Fibroblast of pulmonary artery (primary cell): ENCODE measurements around the gene CTIF.

ENCODE experiments used
- DNase-seq: peaks from one replicate; pipeline ENCODE4 v3.0.0-alpha.2; 2010; ENCODE audit warnings: low read depth
- H3K4me3 ChIP-seq: replicated peaks from 2 replicates; pipeline ENCODE4 v1.5.1; 2011; ENCODE audit warnings: low read depth, mild to moderate bottlenecking, control low read depth, low read length, moderate library complexity
- CTCF ChIP-seq: IDR thresholded peaks from 2 replicates; pipeline ENCODE4 v1.5.1; 2011; ENCODE audit warnings: mild to moderate bottlenecking, control low read depth, low read length, inconsistent platforms; ENCODE audit errors: missing control alignments

CTIF gene

GRCh38 chr18:48574667-48575300, 36.0 kb downstream of the CTIF start:
- DNase-seq: no peak
- no peak for TF ChIP-seq CTCF
- H3K4me3 ChIP-seq: no peak overlapping the region

GRCh38 chr18:48575301-48575657, 36.4 kb downstream of the CTIF start:
- no peak for TF ChIP-seq CTCF
- no peak for DNase-seq
- no peak overlapping the region for H3K4me3 ChIP-seq

DNA sequence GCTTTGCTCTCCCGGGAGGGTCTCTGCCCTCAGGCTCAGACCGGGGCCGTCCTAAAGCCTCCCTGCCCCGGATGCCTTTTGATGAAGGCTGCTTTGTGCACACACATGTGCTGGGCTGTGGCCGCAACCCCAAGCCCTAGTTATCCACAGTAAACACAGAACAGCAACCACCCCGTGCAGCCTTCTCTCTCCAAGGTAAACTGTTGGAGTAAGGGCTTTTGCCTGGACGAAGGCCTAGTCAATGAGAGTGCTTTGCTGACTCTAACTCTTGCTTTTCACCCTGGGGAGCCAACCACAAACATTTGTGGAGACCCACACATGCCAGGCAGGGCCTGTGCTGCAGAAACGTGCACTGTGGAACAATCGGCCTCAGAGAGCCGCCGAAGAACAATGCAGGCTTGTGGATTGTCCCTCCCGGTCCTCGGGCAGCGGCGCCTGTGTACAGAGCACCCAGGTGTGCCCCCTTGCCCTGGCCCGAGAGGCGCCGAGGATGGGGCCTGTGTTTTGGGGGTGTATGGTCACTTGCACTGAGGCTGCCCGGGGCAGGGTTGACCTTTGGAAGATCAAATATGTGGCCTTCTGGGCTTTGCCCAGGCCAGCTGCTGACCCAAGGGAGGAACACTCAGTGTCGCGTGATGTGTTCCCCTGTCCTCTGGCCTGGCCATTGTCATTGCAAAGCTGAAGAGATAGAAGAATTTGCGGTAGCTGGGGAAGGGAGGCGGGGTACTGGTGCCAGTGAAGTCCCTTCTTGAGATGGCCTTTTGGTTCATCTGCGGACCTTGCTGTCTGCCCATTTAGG, 37.0 kb downstream of the CTIF start:
- DNase-seq: no peak
- TF ChIP-seq CTCF: no peak
- no peak overlapping the region for H3K4me3 ChIP-seq

DNA sequence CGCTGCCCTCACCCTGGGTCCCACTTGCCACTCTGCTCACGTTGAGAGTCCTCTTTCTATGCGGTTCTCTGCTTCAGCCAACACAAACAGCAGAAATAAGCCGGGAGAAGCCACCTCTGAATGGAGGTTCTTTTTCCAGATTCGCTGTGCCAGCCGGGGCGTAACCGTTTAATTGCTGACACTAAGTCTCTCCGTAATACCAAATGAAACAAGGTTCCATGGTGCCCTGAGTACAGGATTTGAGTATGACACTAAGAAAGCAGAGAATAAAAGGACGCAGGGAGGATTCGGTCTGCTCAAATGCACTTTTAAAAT, 37.6 kb downstream of the CTIF start:
- no peak for DNase-seq
- no peak overlapping the region for H3K4me3 ChIP-seq
- no peak for TF ChIP-seq CTCF

DNA sequence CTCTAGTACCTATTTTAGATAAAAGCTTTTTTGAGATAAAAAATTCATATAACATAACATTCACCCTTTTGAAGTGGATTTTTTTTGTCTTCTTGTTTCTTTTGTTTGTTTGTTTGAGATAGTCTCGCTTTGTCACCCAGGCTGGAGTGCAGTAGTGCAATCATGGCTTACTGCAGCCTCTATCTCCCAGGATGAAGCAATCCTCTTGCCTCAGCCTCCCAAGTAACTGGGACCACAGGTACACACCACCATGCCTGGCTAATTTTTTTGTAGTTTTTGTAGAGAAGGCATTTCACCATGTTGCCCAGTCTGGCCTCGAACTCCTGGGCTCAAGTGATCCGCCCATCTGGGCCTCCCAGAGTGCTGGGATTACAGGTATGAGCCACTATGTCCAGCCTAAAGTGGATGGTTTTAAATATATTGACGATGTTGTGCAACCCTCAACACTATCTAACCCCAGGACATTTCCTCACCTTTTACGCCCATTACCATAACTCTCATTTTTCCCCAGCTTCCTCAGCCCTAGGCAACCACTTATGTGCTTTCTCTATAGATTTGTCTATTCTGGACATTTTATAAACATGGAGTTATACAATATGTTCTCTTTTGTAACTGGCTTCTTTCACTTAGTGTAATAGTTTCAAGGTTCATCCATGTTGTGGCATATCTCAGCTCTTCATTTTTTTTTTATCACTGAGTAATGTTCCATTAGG, 38.8 kb downstream of the CTIF start:
- TF ChIP-seq CTCF: no peak
- no peak overlapping the region for H3K4me3 ChIP-seq

DNA sequence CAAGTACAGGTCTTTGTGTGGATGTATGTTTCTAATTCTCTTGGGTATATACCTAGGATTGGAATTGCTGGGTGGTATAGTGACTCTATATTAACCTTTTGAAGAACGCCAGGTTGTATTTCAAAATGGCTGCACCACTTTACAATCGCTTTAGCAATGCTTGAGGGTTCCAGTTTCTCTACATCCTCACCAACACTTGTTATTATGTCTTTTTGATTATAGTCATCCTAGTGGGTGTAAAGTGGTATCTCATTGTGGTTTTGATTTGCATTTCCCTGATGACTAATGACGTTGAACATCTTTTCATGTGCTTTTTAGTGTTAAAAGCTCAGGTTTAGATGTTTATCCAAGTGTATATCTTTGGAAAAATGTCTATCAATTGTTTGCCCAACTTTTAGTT, 39.5 kb downstream of the CTIF start:
- TF ChIP-seq CTCF: no peak
- H3K4me3 ChIP-seq: no peak overlapping the region
- no peak for DNase-seq

More for the DNA sequence above, 38.8 kb downstream of the CTIF start:
- no peak for DNase-seq
